Muscle of back (tissue), 13 donors: ENCODE results near the gene LGR4. TPM values are rescaled to one million over a fixed set of nuclear protein-coding genes. Genes with fewer than 3 reads are reported as not detected.
"Not testable (repeated sequence)": the region's sequence is repeated elsewhere in the genome, so short reads cannot be mapped to it uniquely, and the experiment has no call there.

Experiments used
- DNase-seq, 3 donors: peaks; one replicate each; pipeline versions ENCODE4 v3.0.0 to v3.0.0-alpha.2; 2013
- long read RNA-seq, 9 donors: transcript quantifications; one replicate each; lab custom pipeline, GENCODE V29; 2026
- polyA plus RNA-seq, 10 donors: library from polyadenylated mRNA; unstranded; fragments of 120-200 nt; gene quantifications; one replicate each; pipeline ENCODE4 v1.2.1, GENCODE V29; 2013; ENCODE audit not compliant: insufficient read length in 10 of 10

Gene LGR4, protein sequence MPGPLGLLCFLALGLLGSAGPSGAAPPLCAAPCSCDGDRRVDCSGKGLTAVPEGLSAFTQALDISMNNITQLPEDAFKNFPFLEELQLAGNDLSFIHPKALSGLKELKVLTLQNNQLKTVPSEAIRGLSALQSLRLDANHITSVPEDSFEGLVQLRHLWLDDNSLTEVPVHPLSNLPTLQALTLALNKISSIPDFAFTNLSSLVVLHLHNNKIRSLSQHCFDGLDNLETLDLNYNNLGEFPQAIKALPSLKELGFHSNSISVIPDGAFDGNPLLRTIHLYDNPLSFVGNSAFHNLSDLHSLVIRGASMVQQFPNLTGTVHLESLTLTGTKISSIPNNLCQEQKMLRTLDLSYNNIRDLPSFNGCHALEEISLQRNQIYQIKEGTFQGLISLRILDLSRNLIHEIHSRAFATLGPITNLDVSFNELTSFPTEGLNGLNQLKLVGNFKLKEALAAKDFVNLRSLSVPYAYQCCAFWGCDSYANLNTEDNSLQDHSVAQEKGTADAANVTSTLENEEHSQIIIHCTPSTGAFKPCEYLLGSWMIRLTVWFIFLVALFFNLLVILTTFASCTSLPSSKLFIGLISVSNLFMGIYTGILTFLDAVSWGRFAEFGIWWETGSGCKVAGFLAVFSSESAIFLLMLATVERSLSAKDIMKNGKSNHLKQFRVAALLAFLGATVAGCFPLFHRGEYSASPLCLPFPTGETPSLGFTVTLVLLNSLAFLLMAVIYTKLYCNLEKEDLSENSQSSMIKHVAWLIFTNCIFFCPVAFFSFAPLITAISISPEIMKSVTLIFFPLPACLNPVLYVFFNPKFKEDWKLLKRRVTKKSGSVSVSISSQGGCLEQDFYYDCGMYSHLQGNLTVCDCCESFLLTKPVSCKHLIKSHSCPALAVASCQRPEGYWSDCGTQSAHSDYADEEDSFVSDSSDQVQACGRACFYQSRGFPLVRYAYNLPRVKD
- polyA plus RNA-seq = 10 to 100 TPM; 26.3 to 41.0 (median 28.5) TPM
- long read RNA-seq, donor 1, full-length matches to known transcripts = 2 of 2 reads
- long read RNA-seq, donor 1, partial matches to known transcripts = 0 of 2 reads
- long read RNA-seq, donor 1, other reads (novel, unspliced or antisense) = 0 of 2 reads
- long read RNA-seq, donor 2, full-length matches to known transcripts = 2 of 2 reads
- long read RNA-seq, donor 2, partial matches to known transcripts = 0 of 2 reads
- long read RNA-seq, donor 2, other reads (novel, unspliced or antisense) = 0 of 2 reads
- long read RNA-seq, donor 3 = 0 reads
- long read RNA-seq, donor 4, full-length matches to known transcripts = 2 of 2 reads
- long read RNA-seq, donor 4, partial matches to known transcripts = 0 of 2 reads
- long read RNA-seq, donor 4, other reads (novel, unspliced or antisense) = 0 of 2 reads
- long read RNA-seq, donor 5 = 0 reads
- long read RNA-seq, donor 6 = 0 reads
- long read RNA-seq, donor 7, full-length matches to known transcripts = 1 of 1 reads
- long read RNA-seq, donor 7, partial matches to known transcripts = 0 of 1 reads
- long read RNA-seq, donor 7, other reads (novel, unspliced or antisense) = 0 of 1 reads
- long read RNA-seq, donor 8, full-length matches to known transcripts = 2 of 2 reads
- long read RNA-seq, donor 8, partial matches to known transcripts = 0 of 2 reads
- long read RNA-seq, donor 8, other reads (novel, unspliced or antisense) = 0 of 2 reads
- long read RNA-seq, donor 9 = 0 reads

DNA sequence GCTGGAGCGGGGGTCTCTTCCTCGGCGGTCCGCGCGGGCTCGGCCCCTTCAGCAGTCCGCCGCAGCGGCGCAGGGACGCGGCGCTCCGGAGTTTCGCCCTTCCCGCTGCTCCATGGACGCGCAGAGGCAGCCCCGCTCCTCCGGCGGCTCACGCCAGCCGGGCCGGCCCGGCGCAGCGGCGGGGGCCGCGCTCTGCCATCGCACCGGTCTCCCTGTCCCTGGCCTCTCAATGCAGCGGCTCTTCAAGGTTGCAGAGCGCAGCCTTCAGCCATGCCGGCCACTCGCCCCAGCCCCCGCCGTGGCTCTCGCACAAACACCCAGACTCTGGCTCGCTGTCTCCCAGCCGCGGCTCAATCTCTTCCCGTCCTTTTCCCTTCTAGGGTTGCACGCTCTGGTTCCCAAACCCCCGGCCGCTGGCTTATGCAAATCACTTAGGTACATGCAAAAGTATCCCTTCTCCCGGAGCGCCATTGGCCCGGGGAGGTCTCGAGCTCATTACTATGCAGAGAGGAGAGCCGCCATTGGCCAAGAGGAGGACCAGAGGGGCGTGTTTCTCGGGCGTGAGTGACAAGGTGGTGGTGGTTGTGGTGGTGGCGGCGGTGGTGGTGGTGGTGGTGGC lies at the start of gene LGR4:
Gene LGR4 (minus strand): TSS at position 393 of the 619 bp plus-strand sequence. CDS start 488 bp downstream, outside the sequence.
- DNase-seq = peak; percentile 92 to 96 (median 95)

DNA sequence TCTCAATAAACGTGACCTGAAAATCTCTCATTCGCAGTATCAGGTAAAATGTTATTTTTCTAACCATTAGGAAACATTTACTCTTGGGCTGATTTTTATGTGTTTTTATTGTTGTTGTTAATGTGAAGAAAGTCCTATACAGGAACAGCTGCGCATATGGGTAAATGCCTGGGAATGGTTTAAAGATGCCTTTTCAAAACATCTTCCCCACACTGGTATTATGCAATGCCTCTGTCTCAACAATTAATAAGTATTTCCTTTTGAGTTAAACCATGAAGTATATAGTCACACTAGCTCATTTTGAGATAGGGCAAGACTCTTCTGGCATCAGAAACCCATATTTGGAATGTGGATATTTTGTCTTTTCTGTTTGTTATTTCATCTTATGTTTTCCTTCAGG lies 47.6 kb upstream of the LGR4 start:
- no peak for DNase-seq

DNA sequence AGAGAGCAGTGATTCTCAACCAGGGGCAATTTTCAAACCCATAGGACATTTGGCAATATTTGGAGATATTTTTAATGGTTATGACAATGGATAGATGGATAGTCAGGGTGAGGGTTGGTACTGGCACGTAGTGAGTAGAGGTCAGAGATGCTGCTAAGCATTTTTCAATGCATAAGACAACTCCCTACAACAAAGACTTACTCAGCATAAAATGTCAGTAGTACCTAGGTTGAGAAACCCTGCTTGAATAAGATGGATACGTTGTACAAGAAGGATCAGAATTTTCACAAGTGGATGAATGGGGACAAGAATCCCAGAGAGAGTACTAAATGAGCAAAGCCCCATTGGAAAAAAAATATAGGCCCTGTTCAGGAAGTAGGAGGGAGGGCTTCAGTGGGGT lies 45.9 kb upstream of the LGR4 start:
- DNase-seq = no peak

DNA sequence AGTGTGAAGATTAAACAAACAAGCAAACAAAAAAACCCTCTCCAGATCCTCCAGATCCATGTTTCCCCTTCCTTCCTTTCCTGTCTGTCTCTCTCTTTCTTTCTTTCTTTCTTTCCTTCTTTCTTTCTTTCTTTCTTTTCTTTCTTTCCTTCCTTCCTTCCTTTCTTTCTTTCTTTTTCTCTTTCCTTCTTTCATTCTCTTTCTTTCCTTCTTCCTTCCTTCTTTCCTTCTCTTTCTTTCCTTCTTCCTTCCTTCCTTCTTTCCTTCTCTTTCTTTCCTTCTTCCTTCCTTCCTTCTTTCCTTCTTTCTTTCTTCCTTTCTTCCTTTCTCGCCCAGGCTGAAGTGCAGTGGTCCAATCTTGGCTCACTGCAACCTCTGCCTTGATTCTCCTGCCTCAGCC lies 44.9 kb upstream of the LGR4 start:
- not testable (repeated sequence) for DNase-seq

DNA sequence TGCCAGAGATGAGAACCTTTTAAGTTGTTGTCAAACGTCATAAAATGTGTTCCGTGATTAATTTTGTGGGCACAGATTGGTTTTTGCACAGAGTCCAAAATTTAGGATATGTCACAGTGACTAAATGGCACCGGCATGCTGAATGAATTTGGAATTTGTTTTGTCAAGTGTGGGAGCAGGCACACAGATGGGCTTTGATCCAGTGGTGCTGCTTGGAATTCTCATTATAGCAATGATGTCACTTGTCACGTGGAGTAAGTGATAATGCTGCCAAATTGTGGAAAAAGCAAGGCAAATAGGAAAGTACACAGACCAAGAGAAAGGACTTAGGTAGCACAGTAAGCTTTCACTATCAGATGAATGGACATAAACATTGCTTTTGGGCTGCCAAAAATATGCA lies 42.0 kb upstream of the LGR4 start:
- peak; percentile 10 to 34 (median 22) for DNase-seq

DNA sequence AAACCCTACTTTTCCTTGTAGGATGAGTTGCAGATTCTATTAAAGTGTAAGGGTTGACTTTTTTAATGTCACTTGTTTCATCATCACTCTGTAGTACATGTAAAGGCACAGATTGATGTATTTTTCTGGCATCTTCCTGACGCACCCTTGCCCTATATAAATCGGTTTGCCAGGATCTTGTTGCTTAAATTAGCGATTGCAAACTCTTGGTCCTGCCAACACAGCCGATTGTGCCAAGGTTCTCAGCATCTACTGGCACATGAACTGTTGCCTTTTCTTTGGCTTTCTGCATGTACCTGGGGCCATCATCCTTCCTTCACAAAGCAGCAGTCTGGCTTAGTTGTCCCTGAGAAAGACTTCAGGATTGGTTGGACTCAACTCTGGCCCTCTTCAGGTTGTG lies 41.5 kb upstream of the LGR4 start:
- DNase-seq = no peak

DNA sequence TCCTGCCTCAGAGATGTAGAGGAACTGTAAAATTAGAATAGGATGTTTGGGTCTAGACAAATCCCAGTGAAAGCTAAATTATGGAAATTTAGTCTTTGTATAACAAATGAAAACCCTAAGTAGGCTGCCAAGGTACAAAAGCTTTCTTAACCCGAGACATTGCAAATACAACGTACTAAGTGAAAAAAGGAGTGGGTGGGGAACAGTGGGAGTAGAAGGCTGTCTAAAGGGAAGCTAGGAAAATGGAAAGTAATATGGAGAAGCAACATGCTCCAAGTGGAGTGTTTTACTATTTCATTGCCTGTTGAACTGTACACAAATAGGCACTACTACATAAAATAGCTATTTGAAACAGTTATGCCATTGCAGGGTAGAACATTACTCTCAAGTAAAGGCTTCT lies 40.8 kb upstream of the LGR4 start:
- DNase-seq = no peak

DNA sequence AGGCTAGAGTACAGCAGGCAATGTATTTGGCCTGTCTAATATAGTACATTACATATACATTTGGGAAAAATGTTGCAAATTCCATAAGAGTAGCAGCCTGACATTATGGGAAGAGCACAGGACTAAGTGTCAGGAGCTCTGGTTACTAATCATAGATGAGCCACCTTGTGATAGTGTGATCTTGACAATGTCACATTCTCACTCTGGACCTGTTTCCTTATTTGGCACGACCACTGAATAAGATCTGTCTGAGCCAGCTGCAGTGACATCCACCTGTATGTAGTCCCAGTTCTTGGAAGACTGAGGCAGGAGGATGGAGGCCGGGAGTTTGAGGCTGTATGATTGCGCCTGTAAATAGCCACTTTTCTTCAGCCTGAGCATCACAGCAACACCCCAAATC lies 39.6 kb upstream of the LGR4 start:
- no peak for DNase-seq

DNA sequence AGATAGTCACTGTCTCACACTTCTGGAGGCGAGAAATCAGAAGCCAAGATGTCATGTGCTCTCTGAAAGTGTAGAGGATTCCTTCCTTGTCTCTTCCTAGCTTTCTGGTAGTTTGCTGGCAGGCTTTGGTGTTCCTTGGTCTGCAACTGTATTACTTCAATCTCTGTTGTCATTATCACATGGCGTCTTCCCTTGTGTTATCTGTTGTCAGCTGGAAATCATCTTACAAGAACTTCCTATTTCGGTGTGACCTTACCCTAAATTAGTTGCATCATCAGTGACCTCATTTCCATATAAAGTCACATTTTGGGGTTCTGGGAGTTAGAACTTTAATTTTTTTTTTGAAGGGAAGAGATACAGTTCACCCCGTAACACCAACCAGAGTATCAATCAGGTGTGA lies 37.3 kb upstream of the LGR4 start:
- DNase-seq = no peak

DNA sequence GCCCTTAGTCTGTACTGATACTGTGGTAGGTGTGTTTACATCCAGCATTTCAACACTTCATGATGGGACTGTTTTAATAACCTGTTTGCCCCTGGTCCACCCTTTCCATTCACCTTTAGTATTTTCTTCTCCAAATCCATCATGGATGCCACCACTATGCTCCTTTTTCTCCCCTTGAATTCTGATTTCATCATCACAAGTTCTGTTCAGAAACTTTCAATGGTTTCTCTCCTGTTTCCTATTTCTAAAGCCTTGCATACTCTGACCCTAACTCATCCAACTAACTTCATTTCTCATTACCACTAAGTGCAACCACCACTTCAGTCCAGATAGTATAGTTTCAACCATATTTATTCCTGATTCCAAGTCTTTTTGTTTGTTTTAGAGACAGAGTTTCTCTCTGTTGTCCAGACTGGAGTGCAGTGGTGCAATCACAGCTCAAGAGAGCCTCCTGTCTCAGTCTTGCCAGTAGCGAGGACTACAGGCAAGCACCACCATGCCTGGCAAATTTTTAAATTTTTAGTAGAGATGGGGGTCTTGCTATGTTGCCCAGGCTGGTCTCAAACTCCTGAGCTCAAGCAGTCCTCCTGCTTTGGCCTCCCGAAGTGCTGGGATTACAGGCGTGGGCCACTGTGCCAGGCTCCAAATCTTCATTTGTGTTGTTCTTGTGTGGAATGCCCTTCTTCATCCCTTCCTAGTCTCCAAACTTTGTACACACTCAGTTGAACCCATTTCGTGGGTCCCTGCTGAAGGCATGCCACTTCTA lies 35.1 kb upstream of the LGR4 start:
- DNase-seq = peak in 1 of 3 donors; percentile 7

DNA sequence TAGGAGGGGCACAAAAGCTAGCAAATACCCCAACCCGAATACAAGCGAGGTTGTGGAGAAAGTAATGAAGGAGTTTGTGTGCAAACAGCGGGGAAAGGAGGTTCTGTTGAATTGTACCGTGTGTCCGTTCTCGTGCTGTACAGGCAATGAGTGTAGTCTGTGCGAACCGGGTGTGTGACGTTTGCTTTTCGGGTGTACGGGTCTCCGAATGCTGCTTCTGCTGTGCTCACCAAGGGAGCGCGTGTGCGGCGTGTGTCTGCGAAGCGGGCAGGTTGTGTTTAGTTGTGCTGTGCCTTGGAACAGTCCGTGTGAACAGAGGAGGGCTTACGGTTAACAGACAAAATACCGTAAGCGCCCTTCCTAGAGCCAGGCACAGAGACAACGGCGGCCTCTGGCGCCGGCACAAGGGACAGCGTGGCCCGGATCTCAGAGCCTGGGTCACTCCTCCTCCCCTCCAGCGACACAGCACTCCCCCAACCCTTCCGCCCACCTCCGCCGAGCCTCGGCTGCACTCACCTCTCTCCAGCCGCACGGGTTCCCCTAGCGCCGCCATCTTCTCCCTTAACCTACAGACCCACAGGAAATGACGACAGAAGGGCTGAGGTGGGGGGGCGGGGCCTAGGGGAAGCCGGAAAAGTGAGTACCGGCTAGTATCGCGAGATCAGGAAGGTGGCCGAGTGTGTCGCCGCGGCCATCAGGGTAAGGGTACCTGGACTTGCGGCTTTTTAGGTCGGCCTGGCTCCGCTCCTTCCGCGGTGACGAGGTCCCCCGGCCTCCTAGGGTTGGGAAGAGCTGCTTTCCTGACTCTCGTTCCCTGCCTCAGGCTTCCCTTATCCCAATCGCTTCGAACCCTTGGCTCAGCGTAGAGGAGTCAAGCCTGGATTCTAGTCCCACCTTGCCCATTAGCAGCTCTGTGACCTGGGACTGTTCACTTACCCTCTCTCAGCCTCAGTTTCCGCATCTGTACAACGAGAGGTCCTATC lies 33.9 kb upstream of the LGR4 start, which contains the start of gene LIN7C:
Gene LIN7C (minus strand): TSS at position 570 of the 983 bp plus-strand sequence. CDS start 17 bp downstream, at position 553.
- DNase-seq = peak; percentile 97 to 99 (median 98)

DNA sequence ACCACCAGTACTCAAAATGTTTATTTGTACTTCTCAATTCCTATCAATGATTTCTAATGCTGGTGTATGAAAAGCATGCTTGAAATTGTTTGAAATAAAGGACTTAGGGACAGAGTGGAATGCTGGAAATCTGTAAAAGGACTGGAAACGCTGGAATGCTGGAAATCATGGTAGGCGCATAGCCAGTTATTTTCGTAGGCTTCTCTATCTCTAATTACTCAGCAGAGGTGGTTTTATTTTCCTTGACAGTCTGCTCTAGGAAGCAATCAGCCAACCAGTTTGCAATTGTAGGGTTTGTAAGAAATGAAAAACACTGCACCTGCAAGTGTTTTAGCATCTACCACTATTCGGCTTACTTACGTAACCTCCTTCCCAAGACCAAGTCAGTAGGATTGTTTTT lies 33.2 kb upstream of the LGR4 start:
- DNase-seq = no peak

DNA sequence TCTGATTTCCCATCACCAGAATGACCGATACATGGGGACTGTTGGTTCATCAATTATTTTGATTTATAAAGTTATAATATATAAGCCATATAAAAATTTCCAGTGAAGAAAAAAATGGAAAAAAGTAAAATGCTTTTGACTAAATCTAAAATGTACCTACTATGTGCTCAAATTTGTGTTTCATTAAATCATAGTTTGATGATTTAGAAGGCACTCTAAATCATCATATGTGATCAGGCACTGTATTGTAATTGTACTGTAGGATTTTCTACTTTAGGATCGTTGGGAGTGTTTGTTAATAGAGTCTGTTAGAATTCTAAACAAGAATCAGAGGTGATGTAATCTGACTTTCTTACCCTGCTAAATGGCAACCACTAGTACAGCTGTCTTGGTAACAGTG lies 31.6 kb upstream of the LGR4 start:
- no peak for DNase-seq

DNA sequence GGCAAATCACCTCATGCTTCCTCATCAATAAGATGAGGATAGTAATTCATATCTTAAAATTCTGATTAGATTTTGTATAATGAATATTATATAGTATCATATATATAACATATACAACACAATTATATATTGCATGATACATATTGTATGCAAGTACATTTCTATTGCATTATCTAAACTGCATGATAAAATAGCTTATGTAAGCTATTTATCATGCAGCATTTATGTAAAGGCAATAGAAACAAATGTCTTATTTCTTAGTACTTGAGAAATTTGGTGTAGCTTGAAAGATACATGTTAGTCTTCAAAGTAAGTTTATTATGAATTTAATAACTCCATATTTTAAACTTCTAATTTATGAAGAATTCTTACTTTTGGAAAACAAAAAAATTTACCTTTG lies 28.5 kb upstream of the LGR4 start:
- no peak for DNase-seq

DNA sequence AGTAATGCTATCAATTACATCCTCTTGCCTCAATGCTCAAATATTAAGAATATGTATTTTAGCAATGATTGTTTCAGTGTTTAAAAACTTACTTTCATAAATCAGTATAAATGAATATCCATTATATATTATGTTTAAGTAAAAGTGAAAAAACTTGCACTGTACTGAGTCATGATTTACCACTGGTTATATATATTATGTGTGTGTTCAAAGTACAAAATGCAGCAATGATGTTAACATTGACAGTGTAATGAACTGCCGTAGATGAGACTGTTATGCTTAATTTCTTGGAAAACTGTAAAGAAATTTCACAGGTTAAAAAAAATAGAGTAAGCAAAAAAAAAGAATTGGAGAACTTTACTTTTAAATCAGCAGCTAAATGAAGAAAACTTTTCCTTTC lies 25.3 kb upstream of the LGR4 start:
- no peak for DNase-seq

DNA sequence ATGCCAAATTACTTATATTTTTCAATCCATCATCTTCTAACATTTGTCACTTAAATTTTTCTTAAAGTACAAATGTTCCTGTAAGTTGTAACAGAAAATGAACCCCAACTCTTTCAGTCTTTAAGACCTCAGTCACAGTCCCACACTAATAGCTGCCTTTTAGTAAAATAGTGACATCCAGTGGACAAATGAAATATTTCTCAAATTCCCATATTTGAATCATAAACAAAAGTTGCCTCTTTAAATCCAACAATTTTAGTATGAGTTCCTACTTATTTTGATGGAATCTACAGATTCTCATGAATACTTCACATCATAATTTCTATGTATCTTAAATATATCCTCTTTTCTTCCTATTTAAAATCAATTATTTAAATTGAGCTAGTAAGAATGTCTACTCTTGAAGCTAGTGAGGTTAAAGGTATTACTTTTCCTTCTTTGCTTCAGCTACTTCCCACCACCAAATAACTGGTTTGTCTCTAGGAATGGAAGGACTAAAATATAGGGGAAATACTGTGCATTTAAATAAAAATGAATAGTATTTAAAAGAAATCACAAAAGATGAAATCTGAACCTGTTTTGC lies 24.8 kb upstream of the LGR4 start:
- peak in 1 of 3 donors; percentile 37 for DNase-seq

DNA sequence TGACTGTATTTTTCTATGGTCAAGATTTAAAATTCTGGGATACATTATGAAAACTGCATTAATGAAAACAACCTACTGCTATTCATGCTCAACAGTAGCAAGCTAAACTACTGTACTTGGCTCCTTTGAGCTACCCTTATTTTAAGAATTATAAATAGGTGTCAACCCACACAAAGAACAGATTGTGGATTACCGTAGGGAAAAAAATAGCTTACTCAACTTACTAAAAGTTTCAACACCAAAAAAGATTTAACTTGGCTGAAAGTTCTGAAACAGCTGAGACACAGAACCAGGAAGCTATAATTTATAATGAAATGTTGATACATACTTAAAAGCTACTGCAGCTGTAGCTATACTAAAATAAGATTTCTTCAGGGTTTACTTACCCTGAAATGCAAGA lies 23.9 kb upstream of the LGR4 start:
- peak in 1 of 3 donors; percentile 17 for DNase-seq

DNA sequence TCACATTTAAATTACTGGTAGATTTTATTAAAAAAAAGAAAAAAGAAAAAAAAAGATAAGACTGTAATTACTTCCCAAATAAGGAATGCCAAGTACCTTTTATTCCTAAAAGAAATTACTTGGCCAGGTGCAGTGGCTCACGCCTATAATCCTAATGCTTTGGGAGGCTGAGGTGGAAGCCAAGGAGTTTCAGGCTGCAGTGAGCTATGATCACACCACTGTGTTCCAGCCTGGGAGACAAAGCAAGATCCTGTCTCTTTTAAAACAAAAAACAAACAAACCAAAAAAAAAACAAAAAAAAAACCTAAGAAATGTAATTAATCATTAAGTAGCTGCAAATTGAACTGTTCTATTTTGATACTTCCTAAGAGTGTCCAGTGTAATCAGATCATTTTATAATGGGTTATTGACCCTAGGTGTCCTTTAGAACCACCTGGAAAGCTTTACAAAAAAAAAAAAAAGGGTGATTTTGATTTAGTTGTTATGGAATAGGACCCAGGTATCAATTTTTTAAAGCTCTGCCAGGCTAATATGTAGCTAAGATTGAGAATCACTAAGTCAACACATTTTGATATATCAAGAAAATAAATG lies 23.2 kb upstream of the LGR4 start:
- no peak for DNase-seq
